GM19035 (cell line): Measurements from ENCODE around the gene GAS2L1.

ENCODE experiments used
- ATAC-seq: cut with Tn5 transposase; IDR thresholded peaks from one replicate; pipeline ENCODE4 v1.9.1; 2021; ENCODE audit not compliant: unreplicated experiment

The GAS2L1 gene

DNA sequence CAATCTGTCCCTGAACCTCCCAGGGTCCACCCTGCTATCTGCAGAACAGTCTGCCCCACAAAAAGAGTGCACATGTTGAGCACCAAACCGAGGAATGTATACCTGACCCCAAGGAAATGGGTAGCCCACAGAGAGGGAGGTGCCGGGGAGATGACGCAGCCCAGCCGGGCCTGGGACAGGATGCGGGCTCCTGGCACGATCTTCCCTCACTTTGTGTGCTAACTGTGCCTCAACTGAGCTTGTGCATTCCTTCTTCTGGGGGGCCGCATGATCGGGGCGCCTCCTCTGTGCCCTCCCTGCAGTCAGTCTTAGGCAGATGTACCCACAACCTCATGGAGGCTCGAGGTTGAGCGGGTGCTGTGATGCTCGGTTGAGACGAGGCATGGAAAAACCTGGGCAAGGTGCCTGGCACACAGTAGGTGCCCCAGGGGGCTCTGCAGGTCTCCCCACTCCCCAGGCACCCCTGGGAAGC is 2.4 kb downstream of the GAS2L1 start:
- no peak for ATAC-seq

DNA sequence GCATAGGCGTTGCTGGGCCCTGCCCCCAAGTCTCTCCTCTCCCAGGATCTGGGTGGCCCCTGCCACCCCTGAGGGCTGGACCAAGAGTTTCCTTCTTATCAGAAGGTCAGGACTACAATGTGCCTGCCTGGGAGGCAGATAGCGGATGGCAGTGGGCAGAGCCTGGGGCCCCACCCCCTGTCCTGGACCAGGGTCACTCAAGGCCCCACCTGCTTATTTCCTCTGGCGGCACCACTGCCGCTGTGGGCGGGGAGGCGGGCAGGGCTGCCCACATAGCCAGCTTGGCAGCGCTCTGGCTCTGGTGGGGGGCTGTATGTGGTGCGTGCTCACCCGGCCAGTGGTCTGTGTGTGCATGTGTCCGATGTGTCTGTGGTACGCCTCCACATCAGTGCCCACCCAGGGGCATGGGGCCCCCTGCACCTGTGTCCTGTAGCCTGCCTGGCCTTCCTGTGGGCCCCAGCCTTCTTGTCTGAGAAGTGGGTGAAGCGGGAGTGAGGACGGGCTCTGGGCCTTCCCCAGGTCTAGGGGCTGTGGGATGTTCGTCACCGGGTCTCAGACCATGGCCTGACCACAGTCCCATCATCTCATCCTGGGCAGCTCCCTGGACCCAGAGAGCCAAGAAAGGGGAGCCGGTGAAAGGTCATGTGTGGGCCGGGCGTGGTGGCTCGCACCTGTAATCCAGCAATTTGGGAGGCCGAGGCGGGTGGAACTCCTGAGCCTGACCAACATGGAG is 3.0 kb downstream of the GAS2L1 start:
- ATAC-seq = no peak

GRCh38 chr22:29310065-29310862 is 3.8 kb downstream of the GAS2L1 start:
- ATAC-seq = no peak

GRCh38 chr22:29310863-29311339 is 4.5 kb downstream of the GAS2L1 start:
- ATAC-seq = no peak

GRCh38 chr22:29311464-29312217 is 5.2 kb downstream of the GAS2L1 start:
- ATAC-seq = no peak

GRCh38 chr22:29312218-29313125 is 6.0 kb downstream of the GAS2L1 start:
- ATAC-seq = no peak

DNA sequence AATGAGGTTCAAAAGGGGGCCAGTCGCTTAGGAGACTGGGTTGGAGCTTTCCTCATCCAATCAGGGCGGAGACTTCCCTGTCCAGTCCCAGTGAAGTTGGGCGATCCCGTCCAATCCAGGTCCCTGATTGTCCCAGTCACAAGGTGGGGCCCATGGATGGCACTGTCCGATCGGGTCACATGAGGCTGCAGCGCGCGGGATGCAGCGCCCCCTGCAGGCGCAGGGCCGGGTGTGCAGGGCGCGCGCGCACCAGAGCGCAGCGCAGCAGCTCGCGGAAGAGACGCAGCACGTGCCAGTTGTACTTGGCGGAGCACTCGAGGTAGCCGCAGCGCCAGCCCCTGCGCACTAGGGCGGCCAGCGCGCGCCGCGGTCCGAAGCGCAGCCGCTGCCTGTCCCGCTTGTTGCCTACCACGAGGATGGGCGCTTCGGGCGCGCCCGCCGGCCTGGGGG is 6.7 kb downstream of the GAS2L1 start:
- no peak for ATAC-seq

GRCh38 chr22:29313576-29314466 is 7.4 kb downstream of the GAS2L1 start:
- ATAC-seq = no peak

DNA sequence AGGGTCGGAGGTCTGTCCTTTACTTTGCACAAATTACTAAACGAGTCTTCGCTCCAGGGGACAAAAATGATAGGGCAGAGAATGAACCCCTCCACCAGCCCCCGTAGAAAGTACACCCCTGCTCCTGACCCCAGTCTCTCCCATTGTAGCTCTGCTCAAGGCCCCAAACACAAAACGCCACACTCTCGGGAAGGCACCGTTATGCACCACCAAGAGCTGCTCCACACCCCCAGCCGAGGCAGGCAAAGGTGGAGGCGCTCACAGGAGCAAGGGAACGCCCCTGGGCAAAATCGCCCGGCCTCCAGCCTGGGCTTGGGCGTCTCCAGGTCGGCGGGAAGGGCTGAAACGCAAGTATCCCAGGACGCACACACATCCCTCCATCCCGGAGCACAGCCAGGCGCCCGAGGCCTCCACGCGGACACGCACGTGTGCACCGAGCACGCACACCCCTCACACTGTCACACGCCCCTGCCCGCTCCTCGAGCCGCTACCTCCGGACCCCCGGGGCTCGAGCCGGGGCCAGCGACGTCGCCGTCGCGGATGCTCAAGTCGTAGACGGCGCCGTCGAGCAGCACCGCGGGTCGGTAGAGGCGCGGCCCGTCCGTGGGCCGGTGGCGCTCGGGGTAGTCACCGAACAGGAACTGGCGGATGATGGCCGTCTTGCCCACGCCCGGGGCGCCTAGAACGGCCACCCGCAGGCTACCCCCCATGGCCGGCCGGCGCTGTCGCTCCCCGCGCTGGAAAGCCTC is 8.3 kb downstream of the GAS2L1 start:
- ATAC-seq = no peak

GRCh38 chr22:29315286-29316140 is 9.1 kb downstream of the GAS2L1 start, which contains the start of gene RASL10A:
TSS of gene RASL10A (minus strand) at chr22:29315697. CDS start at chr22:29315246, 451 bp downstream.
- ATAC-seq = no peak

GRCh38 chr22:29316141-29316828 is 9.8 kb downstream of the GAS2L1 start:
- ATAC-seq = no peak

DNA sequence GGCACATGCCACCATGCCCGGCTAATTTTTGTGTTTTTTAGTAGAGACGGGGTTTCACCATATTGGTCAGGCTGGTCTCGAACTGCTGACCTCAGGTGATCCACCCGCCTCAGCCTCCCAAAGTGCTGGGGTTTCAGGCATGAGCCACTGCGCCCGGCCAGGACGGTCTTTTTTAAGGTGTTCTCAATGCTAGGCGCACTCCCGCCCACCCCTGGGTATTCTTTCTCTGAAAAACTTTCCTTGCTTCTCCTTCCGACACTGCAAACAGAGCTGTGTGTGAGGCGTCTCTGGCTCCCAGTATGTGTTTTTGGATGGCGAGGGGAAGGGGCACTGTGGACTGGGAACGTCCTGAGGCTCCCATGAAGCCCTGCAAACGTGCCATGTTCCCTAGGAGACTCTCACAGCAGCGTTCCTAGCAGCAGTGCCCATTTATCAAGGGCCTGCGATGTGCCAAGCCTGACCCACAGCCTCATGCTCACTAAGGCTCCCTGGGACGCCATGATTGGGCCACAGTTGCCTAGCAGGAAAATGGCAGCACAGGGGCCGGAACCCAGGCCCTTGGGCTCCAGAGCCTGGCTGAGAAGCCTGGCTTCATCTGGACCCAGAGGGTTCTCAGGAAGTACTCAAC is 11.5 kb downstream of the GAS2L1 start:
- ATAC-seq = no peak

GRCh38 chr22:29319072-29319471 is 12.6 kb downstream of the GAS2L1 start:
- ATAC-seq = no peak

- no peak for ATAC-seq
Observed at GRCh38 chr22:29320546-29320945, 14.1 kb downstream of the GAS2L1 start.

GRCh38 chr22:29323641-29324040 is 17.2 kb downstream of the GAS2L1 start:
- ATAC-seq = no peak

GRCh38 chr22:29325356-29325755 is 18.9 kb downstream of the GAS2L1 start:
- no peak for ATAC-seq
